ENCODE data around the gene PEPD.
A peak's percentile ranks its signal among the peaks of the same experiment; 100 is the strongest.

PEPD gene

DNA sequence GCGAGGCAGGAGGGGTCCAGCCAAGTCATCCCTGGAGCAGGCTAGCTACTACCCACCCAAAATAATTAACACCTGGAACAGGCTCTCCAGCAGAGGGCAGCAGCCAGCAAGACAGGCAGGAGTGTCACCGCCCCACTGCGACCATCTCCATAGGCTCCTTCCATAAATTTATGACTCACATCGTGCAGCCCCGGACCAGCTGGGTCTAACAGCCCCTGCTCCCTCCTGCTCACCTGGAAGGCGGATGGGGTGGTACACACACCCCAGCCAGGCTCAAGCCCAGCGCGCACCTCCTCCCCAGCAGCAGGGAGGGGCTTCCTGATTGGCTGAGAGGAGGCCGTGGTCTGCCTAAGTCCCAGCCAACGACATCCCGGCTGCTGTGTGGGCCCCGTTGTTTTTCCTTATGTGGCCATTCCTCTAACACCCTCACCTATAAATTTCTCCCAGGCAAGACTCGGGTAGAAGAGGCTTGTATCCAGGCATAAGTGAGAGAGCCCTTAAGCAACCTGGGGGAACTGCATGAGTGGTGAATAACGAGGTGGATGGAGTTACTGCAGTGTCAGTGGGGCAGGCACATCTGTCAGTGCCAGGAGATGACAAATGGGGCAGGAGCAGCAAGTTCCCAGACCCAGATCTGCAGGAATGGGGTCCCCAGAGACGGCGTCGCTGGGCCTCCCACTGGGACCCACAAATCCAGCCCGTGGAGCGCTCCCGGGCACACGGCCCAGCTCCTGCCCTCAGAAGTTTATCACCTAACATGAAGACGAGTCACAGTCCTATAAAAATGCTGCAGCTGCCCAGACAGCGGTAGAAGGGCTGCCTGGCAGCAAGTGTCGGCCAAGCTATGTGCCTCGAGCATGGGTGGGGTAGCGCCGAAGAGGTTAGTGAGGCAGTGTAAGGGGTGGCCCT lies 105.0 kb downstream of the PEPD start:
- Histone ChIP-seq H3F3A (ENCODE audit: insufficient read depth, low read length) (no peaks in the 10 kb centered on the region), H3K4me3 (ENCODE audit: low read length) (no peak overlapping the region), H3K9me3 (replicated peaks; ENCODE audit: insufficient read depth, low read length) (no peaks in the 10 kb centered on the region), H3K36me3 (replicated peaks; ENCODE audit: insufficient read depth, low read length) (no peaks in the 10 kb centered on the region), H3K4me1 (ENCODE audit: low read length) (no peaks in the 10 kb centered on the region), H3K79me2 (ENCODE audit: low read length) (no peaks in the 10 kb centered on the region), H4K20me1 (ENCODE audit: insufficient read depth, low read length) (no peaks in the 10 kb centered on the region), H2AFZ (ENCODE audit: low read length) (no peak overlapping the region), H3K9ac (ENCODE audit: low read length) (no peak overlapping the region), H3K27me3 (replicated peaks; ENCODE audit: insufficient read depth, low read length) (no peaks in the 10 kb centered on the region), H3K9me2 (replicated peaks; ENCODE audit: insufficient read depth, low read length) (no peaks in the 10 kb centered on the region), H3K4me2 (ENCODE audit: low read depth, low read length) (no peak overlapping the region), H3K27ac (ENCODE audit: low read length) (no peak overlapping the region)
- DNase-seq = peak; percentile 41
- TF ChIP-seq, protein P1, sequence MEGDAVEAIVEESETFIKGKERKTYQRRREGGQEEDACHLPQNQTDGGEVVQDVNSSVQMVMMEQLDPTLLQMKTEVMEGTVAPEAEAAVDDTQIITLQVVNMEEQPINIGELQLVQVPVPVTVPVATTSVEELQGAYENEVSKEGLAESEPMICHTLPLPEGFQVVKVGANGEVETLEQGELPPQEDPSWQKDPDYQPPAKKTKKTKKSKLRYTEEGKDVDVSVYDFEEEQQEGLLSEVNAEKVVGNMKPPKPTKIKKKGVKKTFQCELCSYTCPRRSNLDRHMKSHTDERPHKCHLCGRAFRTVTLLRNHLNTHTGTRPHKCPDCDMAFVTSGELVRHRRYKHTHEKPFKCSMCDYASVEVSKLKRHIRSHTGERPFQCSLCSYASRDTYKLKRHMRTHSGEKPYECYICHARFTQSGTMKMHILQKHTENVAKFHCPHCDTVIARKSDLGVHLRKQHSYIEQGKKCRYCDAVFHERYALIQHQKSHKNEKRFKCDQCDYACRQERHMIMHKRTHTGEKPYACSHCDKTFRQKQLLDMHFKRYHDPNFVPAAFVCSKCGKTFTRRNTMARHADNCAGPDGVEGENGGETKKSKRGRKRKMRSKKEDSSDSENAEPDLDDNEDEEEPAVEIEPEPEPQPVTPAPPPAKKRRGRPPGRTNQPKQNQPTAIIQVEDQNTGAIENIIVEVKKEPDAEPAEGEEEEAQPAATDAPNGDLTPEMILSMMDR (IDR thresholded peaks at IDR 0.05; ENCODE audit: low read length) = peak; percentile 54
- no peak for TF ChIP-seq EZH2phosphoT487 (IDR thresholded peaks at IDR 0.05; ENCODE audit: low read length)

DNA sequence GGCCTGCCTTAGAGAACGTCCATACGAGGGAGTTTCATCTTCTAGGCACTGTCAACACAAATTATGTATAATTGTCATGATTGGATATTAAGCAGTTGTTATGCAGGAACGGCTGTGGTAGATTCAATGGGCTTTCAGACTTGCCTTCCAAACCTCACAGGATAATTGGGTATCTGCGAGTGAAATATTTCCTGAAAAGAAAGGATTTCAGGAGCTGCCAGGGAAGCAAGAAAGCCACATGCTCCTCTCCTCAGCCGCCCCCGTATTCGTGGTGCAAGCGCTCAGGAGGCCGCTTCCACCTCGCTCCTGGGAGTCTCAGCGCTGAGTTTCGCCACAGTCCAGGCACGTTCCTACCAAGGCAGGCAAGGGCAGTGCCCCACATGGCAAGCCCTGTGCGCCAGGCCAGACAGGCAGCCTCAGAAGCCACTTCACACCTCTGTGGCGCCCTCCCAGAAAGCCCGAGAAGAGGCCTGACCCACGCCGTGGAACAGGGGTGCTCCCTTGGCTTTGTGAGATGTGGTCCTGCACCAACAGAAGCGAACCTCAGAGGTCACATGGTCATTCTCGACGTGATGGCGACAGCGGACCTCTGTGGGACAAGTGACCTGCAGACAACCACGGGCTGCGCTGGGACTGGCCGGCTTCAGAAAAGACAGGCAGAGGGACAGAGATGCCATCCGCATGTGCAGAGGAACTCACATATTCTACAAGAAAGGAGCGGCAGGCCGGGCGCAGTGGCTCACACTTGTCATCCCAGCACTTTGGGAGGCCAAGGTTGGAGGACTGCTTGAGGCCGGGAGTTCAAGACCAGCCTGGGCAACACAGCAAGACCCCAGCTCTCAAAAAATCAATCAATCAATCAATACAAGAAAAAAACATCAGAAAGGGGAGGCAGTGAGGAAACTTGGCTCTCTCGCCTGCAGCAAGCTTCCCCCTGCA lies 106.7 kb downstream of the PEPD start:
- Histone ChIP-seq H3F3A (ENCODE audit: insufficient read depth, low read length) (no peaks in the 10 kb centered on the region), H3K9me2 (replicated peaks; ENCODE audit: insufficient read depth, low read length) (no peaks in the 10 kb centered on the region), H3K9me3 (replicated peaks; ENCODE audit: insufficient read depth, low read length) (no peaks in the 10 kb centered on the region), H3K9ac (ENCODE audit: low read length) (no peak overlapping the region), H4K20me1 (ENCODE audit: insufficient read depth, low read length) (no peaks in the 10 kb centered on the region), H3K27me3 (replicated peaks; ENCODE audit: insufficient read depth, low read length) (no peaks in the 10 kb centered on the region), H2AFZ (ENCODE audit: low read length) (no peak overlapping the region), H3K4me2 (ENCODE audit: low read depth, low read length) (no peak overlapping the region), H3K4me1 (ENCODE audit: low read length) (no peaks in the 10 kb centered on the region), H3K27ac (ENCODE audit: low read length) (no peak overlapping the region), H3K79me2 (ENCODE audit: low read length) (no peaks in the 10 kb centered on the region), H3K4me3 (ENCODE audit: low read length) (no peak overlapping the region), H3K36me3 (replicated peaks; ENCODE audit: insufficient read depth, low read length) (no peaks in the 10 kb centered on the region)
- TF ChIP-seq, protein P1 (IDR thresholded peaks at IDR 0.05; ENCODE audit: low read length) = no peak
- TF ChIP-seq EZH2 (optimal IDR thresholded peaks at IDR 0.05; ENCODE audit: low read depth, low read length) (no peak), EZH2phosphoT487 (IDR thresholded peaks at IDR 0.05; ENCODE audit: low read length) (no peak)
- DNase-seq = no peak

DNA sequence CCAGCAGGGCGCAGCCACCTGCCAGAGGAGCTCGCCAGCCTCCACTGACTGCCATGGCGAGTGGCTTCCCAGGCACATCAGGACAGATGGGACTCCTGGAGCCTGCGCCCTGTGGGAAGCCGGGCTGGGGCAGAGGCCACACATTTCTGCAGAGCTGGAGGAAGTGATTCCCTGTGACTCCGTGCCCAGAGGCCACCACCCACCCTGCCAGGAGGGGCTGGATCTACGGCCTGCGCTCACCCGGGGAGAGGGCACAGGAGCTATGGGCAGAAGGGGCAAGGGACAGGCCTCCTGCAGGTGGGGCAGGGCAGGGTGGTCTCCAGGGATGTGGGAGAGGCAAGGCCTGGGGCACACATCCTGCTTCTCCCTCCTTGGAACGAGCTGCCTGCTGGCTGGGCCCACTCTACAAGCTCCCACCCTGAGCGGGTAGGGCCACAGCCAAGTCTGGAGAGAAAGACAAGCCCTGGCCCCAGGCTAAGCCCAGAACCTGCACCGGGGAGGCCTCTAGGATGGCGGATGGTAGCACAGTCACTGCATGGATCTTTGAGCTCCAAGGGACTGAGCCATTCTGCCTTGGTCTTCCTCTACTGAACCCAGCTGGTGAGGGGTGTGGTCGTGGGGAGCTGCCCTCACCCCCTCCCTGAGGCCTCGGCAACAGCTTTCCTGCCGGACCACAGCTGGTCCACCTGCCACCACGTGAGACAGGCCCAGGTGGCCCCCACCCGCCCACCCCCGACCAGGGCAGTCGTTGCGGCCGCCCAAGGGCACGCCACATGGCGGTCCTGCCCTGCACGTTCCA lies 107.5 kb downstream of the PEPD start:
- Histone ChIP-seq H3K4me3 (ENCODE audit: low read length) (no peak overlapping the region), H3K4me2 (ENCODE audit: low read depth, low read length) (no peak overlapping the region), H4K20me1 (ENCODE audit: insufficient read depth, low read length) (no peaks in the 10 kb centered on the region), H3K27me3 (replicated peaks; ENCODE audit: insufficient read depth, low read length) (no peaks in the 10 kb centered on the region), H3F3A (ENCODE audit: insufficient read depth, low read length) (no peaks in the 10 kb centered on the region), H3K9me2 (replicated peaks; ENCODE audit: insufficient read depth, low read length) (no peaks in the 10 kb centered on the region), H3K4me1 (ENCODE audit: low read length) (no peaks in the 10 kb centered on the region), H3K9me3 (replicated peaks; ENCODE audit: insufficient read depth, low read length) (no peaks in the 10 kb centered on the region), H3K9ac (ENCODE audit: low read length) (no peak overlapping the region), H3K27ac (ENCODE audit: low read length) (no peak overlapping the region), H2AFZ (ENCODE audit: low read length) (no peak overlapping the region), H3K36me3 (replicated peaks; ENCODE audit: insufficient read depth, low read length) (no peaks in the 10 kb centered on the region), H3K79me2 (ENCODE audit: low read length) (no peaks in the 10 kb centered on the region)
- TF ChIP-seq EZH2phosphoT487 (IDR thresholded peaks at IDR 0.05; ENCODE audit: low read length) = no peak
- TF ChIP-seq, protein P1 (IDR thresholded peaks at IDR 0.05; ENCODE audit: low read length) = no peak
- TF ChIP-seq EZH2 (optimal IDR thresholded peaks at IDR 0.05; ENCODE audit: low read depth, low read length) = no peak
- DNase-seq = no peak
